ENCODE measurements around the gene CDON. TPM values are rescaled to one million over a fixed set of nuclear protein-coding genes. Genes with fewer than 3 reads are reported as not detected.

Gene CDON
- total RNA-seq, 2 experiments from 2014 or later: 1.7 to 1.8 TPM

DNA sequence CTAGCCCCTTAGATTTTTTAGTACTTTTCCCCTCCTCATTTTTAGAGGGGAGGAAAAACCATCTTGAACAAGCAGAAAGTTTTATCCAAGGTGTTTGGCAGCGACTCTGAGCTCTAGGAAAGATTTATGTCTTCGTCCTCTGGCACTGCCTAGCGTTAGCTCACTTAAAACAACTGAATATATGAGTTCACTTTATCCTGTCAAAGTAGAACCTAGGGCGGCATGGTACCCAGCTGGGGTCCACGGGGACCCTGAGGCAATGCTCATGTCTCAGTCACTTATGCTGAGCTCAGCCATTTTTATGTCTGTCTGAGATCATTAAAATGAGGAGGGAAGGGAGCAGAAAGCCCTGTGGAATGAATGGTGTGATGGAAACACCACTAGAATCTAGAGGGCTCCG is 131.0 kb downstream of the CDON start:
- no peak for DNase-seq
- H3K4me3 Mint-ChIP-seq: no peak overlapping the region
- H3K27me3 Mint-ChIP-seq: peaks cover 10% of the 10 kb centered on the region
- H3K4me1 Mint-ChIP-seq: peaks cover 2% of the 10 kb centered on the region
- H3K9me3 Mint-ChIP-seq: no peaks in the 10 kb centered on the region
- no peak overlapping the region for H3K27ac Mint-ChIP-seq
- CTCF ChIA-PET: interaction anchor here (0.6 to 1.3 kb wide), 3 partner anchors 8 to 1168 kb away, joined by 3 read pairs; no protein-coding TSS in a partner anchor
- H3K36me3 Mint-ChIP-seq (ENCODE audit: low read depth): no peaks in the 10 kb centered on the region
- POLR2A ChIA-PET: no interaction called here

DNA sequence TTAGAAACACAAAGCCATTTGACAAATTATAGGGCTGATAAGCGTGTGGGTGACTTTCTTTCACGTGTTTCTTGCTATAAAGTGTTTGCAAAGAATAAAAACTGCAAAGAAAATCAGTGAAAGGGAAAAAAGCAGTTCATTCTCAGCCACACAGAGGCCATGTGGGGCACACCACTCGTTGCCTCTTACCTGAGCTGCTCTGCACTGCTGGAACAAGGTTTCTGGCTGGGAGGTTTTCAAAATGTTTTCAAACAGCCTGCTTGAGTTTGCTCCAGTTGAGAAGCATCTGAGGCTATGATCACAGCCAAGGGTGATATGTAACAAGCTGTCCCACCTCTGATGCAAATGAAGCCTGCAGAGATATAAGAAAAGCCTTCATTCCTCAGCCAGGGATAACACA is 131.6 kb downstream of the CDON start:
- ChIA-PET CTCF (interaction anchor here (0.6 to 1.0 kb wide), 2 partner anchors 11 to 1168 kb away, joined by 3 read pairs; no protein-coding TSS in a partner anchor), POLR2A (no interaction called here)
- H3K27ac Mint-ChIP-seq: no peak overlapping the region

DNA sequence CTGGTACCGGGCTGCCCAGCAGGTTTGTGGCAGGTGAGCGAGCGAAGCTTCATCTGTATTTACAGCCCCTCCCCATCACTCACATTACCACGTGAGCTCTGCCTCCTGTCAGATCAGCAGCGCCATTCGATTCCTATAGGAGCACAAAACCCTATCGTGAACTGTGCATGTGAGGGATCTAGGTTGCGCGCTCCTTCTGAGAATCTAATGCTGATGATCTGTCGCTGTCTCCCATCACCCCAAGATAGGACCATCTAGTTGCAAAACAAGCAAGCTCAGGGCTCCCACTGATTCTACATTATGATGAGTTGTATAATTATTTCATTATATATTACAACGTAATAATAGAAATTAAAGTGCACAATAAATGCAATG is 132.6 kb downstream of the CDON start:
- no peak overlapping the region for H3K4me3 Mint-ChIP-seq
- no peaks in the 10 kb centered on the region for H3K9me3 Mint-ChIP-seq
- DNase-seq: no peak
- H3K27ac Mint-ChIP-seq: no peak overlapping the region
- H3K36me3 Mint-ChIP-seq (ENCODE audit: low read depth): no peaks in the 10 kb centered on the region
- peaks cover 15% of the 10 kb centered on the region for H3K27me3 Mint-ChIP-seq
- CTCF ChIA-PET: interaction anchor here (1.6 to 1.9 kb wide), 2 partner anchors 8 to 264 kb away, joined by 3 to 8 read pairs; no protein-coding TSS in a partner anchor
- POLR2A ChIA-PET: no interaction called here
- H3K4me1 Mint-ChIP-seq: peaks cover 2% of the 10 kb centered on the region

More for the DNA sequence above, 131.6 kb downstream of the CDON start:
- H3K9me3 Mint-ChIP-seq: no peaks in the 10 kb centered on the region
- DNase-seq: no peak
- H3K4me1 Mint-ChIP-seq: peaks cover 2% of the 10 kb centered on the region
- no peak overlapping the region for H3K4me3 Mint-ChIP-seq
- peaks cover 14% of the 10 kb centered on the region for H3K27me3 Mint-ChIP-seq
- H3K36me3 Mint-ChIP-seq (ENCODE audit: low read depth): no peaks in the 10 kb centered on the region

DNA sequence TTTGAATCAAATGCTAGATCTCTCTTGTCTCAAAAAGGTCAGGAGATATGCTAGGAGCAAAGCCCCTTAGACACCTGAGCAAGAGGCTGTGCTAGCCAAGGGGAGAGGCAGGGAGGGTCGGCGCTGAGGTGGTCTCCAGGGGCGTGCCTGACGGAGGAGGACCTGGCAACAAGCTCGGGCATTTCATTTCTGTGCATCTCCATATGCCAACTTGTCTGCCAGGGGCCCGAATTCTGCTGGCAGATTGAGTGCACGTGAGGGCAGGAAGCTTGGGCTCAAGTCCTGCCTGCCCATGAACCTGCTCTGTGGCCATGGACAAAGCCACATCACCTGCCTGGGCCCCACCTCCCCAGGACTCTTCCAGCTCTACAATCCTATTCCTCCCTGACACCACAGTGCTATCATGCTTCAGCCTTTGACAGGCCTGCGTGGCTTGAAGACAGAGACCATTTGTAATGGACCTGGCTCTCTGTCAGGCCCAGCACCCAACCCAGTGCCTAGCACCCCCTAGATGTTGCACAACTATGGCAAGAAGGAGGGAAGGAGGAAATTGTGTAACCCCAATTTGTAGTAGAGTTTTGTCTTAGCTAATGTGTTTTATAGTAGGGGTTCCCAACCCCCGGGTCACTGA is 133.1 kb downstream of the CDON start:
- H3K4me3 Mint-ChIP-seq: no peak overlapping the region

DNA sequence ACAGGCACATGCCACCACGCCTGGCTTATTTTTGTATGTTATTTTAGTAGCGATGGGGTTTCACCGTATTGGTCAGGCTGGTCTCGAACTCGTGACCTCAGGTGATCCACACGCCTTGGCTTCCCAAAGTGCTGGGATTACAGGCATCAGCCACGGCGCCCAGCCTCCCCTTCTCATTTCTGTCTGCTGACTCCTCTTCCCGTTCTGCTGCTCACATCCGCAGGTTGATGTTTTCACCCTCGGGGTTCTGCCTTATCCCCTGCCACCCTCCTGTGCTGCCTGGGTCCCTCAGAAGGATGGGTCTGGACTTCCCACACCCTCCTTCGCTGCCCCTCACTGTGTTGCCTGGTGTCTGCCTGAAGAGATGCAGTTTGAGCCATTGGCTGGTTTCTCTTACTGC is 136.0 kb downstream of the CDON start:
- Mint-ChIP-seq H3K9me3 (no peaks in the 10 kb centered on the region), H3K36me3 (ENCODE audit: low read depth) (no peaks in the 10 kb centered on the region), H3K27ac (no peak overlapping the region), H3K27me3 (peaks cover 12% of the 10 kb centered on the region), H3K4me1 (no peaks in the 10 kb centered on the region), H3K4me3 (no peak overlapping the region)
- no peak for DNase-seq
- CTCF ChIA-PET: interaction anchor here (2.0 kb wide), 1 partner anchor 267 kb away, joined by 10 read pairs; no protein-coding TSS in a partner anchor
- POLR2A ChIA-PET: no interaction called here

More for the DNA sequence above, 133.1 kb downstream of the CDON start:
- peaks cover 15% of the 10 kb centered on the region for H3K27me3 Mint-ChIP-seq
- DNase-seq: no peak
- ChIA-PET CTCF (interaction anchor here (1.6 to 1.9 kb wide), 2 partner anchors 9 to 264 kb away, joined by 3 to 8 read pairs; no protein-coding TSS in a partner anchor), POLR2A (no interaction called here)
- no peak overlapping the region for H3K27ac Mint-ChIP-seq
- no peaks in the 10 kb centered on the region for H3K36me3 Mint-ChIP-seq (ENCODE audit: low read depth)
- peaks cover 2% of the 10 kb centered on the region for H3K4me1 Mint-ChIP-seq
- H3K9me3 Mint-ChIP-seq: no peaks in the 10 kb centered on the region

DNA sequence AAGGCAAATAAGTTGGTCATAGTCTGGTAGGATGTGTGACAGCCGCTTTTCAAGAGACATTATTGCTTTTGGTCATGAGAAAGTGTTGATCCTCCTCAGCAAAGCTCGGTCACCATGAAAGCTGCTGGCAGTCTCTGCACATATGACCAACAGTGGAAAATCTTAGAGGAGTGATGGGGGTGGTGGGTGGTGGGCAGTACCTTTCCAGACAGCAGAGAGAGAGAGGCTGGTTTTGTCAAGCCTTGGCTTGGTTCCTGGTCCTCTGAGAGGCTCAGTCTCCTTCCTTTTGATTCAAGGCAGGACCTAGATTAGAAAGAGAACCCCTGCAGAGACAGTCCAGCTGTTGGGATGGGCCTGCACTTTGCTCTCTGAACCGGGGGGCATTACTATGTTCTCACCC is 136.9 kb downstream of the CDON start:
- DNase-seq: no peak
- Mint-ChIP-seq H3K27me3 (peaks cover 12% of the 10 kb centered on the region), H3K36me3 (ENCODE audit: low read depth) (no peaks in the 10 kb centered on the region), H3K4me3 (no peak overlapping the region), H3K27ac (no peak overlapping the region), H3K4me1 (no peaks in the 10 kb centered on the region), H3K9me3 (no peaks in the 10 kb centered on the region)
- ChIA-PET CTCF (interaction anchor here (1.3 to 5.0 kb wide), 2 partner anchors 17 to 267 kb away, joined by 4 to 42 read pairs; no protein-coding TSS in a partner anchor), POLR2A (no interaction called here)

DNA sequence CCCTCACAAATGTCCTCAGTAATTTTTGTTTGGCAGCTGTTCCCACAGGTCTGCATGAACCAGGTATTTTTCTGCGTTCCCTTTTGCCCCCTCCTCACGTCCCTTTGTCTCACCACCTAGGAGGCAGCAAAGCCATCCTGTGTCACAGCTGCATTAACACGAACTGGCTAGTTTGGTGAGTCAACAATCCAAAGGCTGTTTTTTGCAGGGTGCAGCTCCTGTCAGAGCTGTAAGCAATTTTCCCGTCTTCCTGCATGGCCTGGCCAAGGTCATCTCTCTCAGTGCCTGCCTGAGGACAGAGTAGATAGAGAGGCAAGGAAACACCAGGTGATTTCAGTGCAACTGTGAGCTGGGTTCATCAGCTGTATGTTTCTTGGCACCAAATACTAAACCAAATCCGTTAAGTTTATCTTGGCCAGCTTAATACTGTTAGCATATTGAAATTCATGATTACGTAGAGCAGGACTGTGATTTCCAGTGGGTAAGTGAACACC is 137.4 kb downstream of the CDON start:
- H3K27ac Mint-ChIP-seq: no peak overlapping the region
- no peaks in the 10 kb centered on the region for H3K4me1 Mint-ChIP-seq
- peaks cover 15% of the 10 kb centered on the region for H3K27me3 Mint-ChIP-seq
- POLR2A ChIA-PET: no interaction called here
- H3K4me3 Mint-ChIP-seq: no peak overlapping the region
- H3K36me3 Mint-ChIP-seq (ENCODE audit: low read depth): no peaks in the 10 kb centered on the region
- CTCF ChIA-PET: interaction anchor here (1.3 to 5.0 kb wide), 2 partner anchors 17 to 268 kb away, joined by 4 to 42 read pairs; no protein-coding TSS in a partner anchor
- H3K9me3 Mint-ChIP-seq: no peaks in the 10 kb centered on the region
- DNase-seq: no peak

DNA sequence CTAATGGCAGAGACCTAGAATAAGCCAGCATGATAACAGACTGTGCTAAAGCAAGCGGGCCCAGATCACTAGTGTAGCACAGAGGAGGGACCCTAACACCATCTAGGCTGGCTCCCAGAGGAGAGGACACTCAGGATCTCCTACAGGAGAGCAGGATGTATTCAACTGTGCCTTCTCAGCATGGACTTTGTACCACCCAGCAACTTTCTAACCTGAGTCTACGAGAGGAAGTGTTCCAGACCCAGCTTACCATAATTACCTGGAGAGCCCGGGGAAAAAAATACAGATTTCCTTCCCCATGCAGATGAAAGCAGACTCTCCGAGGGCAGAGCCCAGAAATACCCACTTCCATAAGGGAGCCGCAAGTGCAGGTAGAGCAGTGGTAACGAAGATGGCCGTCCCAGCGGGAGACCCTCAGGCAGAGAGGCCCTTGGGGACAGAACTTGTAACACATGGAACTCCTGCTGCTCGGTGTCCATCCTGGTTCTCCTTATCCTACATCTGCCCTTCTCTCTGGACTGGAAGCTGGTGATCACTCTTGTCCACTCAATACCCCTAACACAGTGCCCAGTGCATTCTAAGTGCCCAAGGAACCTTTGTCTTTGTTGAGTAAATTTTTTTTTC is 138.2 kb downstream of the CDON start:
- POLR2A ChIA-PET: no interaction called here
- no peak for DNase-seq
- H3K36me3 Mint-ChIP-seq (ENCODE audit: low read depth): no peaks in the 10 kb centered on the region
- H3K9me3 Mint-ChIP-seq: no peaks in the 10 kb centered on the region
- H3K4me3 Mint-ChIP-seq: no peak overlapping the region
- no peaks in the 10 kb centered on the region for H3K4me1 Mint-ChIP-seq
- no peak overlapping the region for H3K27ac Mint-ChIP-seq
- peaks cover 15% of the 10 kb centered on the region for H3K27me3 Mint-ChIP-seq
- CTCF ChIA-PET: interaction anchor here (1.3 to 5.0 kb wide), 3 partner anchors 8 to 269 kb away, joined by 3 to 42 read pairs (median 4); no protein-coding TSS in a partner anchor

DNA sequence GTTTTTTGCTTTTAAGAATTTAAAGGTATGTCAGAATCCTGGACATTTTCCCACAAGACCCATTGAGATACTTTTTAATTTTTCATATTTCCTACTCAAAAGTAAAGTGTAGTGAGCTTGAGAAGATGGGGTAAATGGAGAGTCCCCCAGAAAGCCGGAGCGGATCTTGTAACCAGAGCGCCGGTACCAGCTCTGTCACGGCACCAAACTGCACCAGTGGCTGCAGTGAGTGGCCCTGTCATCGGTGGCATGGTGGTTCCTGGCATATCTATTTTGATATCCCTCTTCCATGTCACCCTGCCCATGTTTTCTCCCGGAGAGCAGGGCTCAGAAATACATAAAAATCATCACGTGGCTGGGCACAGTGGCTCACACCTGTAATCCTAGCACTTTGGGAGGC is 139.0 kb downstream of the CDON start:
- H3K27me3 Mint-ChIP-seq: peaks cover 18% of the 10 kb centered on the region
- H3K9me3 Mint-ChIP-seq: no peaks in the 10 kb centered on the region
- H3K36me3 Mint-ChIP-seq (ENCODE audit: low read depth): no peaks in the 10 kb centered on the region
- DNase-seq: no peak
- no peaks in the 10 kb centered on the region for H3K4me1 Mint-ChIP-seq
- no peak overlapping the region for H3K27ac Mint-ChIP-seq
- CTCF ChIA-PET: interaction anchor here (0.9 to 5.0 kb wide), 4 partner anchors 9 to 275 kb away, joined by 3 to 42 read pairs (median 4); no protein-coding TSS in a partner anchor
- H3K4me3 Mint-ChIP-seq: no peak overlapping the region
- POLR2A ChIA-PET: no interaction called here

DNA sequence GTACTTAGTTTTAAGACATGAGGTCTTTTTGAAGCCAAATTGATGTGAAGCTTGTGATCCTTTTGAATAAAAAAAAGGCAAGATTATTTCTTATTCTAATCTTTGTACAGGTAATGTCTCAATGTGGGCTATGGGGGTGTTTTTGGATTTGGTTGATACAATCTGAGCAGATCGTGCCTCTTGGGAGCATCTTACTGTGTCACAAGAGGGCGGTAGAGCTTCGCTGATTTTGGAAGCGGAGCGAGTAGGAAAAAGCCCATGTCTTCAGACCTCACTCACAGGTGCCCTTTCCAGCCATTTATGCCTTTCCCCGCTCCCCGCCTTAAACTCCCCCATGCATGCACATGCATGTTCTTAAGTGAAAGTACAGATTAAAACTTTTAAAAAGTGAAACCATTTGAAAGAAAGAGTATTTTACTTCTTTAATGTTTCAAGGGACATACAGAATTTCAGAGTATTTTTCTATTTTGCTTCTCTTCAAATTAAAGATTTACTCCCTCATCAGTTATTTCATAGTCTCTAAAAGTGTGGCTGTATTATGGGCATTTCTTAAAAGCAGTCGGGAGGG is 139.6 kb downstream of the CDON start:
- Mint-ChIP-seq H3K4me1 (no peaks in the 10 kb centered on the region), H3K27me3 (peaks cover 21% of the 10 kb centered on the region), H3K36me3 (ENCODE audit: low read depth) (no peaks in the 10 kb centered on the region), H3K4me3 (no peak overlapping the region), H3K27ac (no peak overlapping the region), H3K9me3 (no peaks in the 10 kb centered on the region)
- CTCF ChIA-PET: interaction anchor here (0.6 to 5.0 kb wide), 5 partner anchors 9 to 275 kb away, joined by 3 to 42 read pairs (median 3); no protein-coding TSS in a partner anchor
- POLR2A ChIA-PET: no interaction called here
- DNase-seq: peak; percentile 62

DNA sequence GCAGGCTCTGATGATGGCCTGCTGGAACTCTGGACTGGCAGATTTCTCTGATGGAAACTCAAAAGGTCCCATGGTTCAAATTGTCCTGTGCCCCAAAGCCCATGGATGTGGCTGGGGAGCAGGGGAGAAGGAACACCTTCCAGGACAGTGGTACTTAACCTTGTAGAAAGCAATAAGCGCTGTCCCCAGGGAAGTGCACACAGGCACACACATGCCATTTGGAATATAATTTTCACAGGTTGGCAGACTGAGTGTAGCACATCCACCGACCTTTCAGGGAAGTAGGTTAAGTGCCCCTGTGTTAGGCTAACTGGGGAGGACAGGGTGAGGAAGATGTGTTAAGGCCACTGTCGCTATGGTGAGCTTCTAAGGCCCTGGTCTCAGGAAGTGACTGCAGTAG is 140.5 kb downstream of the CDON start:
- peaks cover 24% of the 10 kb centered on the region for H3K27me3 Mint-ChIP-seq
- no peaks in the 10 kb centered on the region for H3K4me1 Mint-ChIP-seq
- CTCF ChIA-PET: interaction anchor here (1.5 to 5.0 kb wide), 2 partner anchors 21 to 271 kb away, joined by 4 to 42 read pairs; no protein-coding TSS in a partner anchor
- no peaks in the 10 kb centered on the region for H3K36me3 Mint-ChIP-seq (ENCODE audit: low read depth)
- POLR2A ChIA-PET: no interaction called here
- no peak for DNase-seq
- no peaks in the 10 kb centered on the region for H3K9me3 Mint-ChIP-seq
- H3K27ac Mint-ChIP-seq: no peak overlapping the region
- no peak overlapping the region for H3K4me3 Mint-ChIP-seq

DNA sequence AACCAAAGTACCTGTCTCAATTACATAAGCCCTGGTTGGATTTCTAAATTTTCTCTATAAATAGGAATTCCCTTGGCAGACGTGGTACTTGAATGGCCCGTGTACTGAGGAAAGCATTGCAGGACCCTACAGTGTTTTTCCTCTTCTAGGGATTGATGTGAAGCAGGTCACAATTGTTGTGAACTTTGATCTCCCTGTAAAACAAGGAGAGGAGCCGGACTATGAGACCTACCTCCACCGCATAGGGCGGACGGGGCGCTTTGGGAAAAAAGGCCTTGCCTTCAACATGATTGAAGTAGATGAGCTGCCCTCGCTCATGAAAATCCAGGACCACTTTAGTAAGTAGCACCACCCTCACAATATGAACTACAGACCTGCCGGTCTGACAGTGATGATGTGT is 141.6 kb downstream of the CDON start:
- ChIA-PET POLR2A (no interaction called here), CTCF (interaction anchor here (1.5 to 5.0 kb wide), 2 partner anchors 22 to 272 kb away, joined by 4 to 42 read pairs; no protein-coding TSS in a partner anchor)
- Mint-ChIP-seq H3K4me3 (no peak overlapping the region), H3K36me3 (ENCODE audit: low read depth) (no peaks in the 10 kb centered on the region), H3K27me3 (peaks cover 26% of the 10 kb centered on the region), H3K4me1 (no peaks in the 10 kb centered on the region), H3K9me3 (no peaks in the 10 kb centered on the region), H3K27ac (no peak overlapping the region)
- no peak for DNase-seq

All from activated CD4-positive, alpha-beta memory T cell treated with anti-CD3 and anti-CD28 coated beads, Interleukin-2, amount 10 ng/mL, durations not matched to agents 7 days and 5 days (primary cell).